CD14-positive monocyte (primary cell): ENCODE measurements around the gene LRRC73. TPM values are rescaled to one million over a fixed set of nuclear protein-coding genes. Genes with fewer than 3 reads are reported as not detected.

ENCODE experiments used
- DNase-seq, 3 donors: peaks; one replicate each; pipeline ENCODE4 v3.0.0-alpha.2; 2011 to 2022
- H2AFZ ChIP-seq: 2 replicates; pipeline ENCODE4 v1.6.0; 2012; ENCODE audit warnings: mild to moderate bottlenecking, low read depth, low read length, inconsistent platforms; ENCODE audit not compliant: insufficient read depth, poor library complexity, severe bottlenecking
- H3K27ac ChIP-seq, 2 donors: 1 replicate in 1 of 2; 2 replicates in 1 of 2; pipeline ENCODE4 v1.5.1; 2012 to 2013; ENCODE audit warnings: low read length in 2 of 2, control low read depth in 1 of 2, inconsistent platforms in 1 of 2, low read depth in 1 of 2, mild to moderate bottlenecking in 1 of 2
- H3K27me3 ChIP-seq, 2 donors: one replicate each; pipeline versions ENCODE4 v1.6.0 to v1.6.1; 2011 to 2013; ENCODE audit warnings: low read length in 2 of 2; ENCODE audit not compliant: control insufficient read depth in 2 of 2, insufficient read depth in 2 of 2
- H3K36me3 ChIP-seq, 2 donors: replicated peaks in 1 of 2; 1 replicate in 1 of 2; 2 replicates in 1 of 2; pipeline versions ENCODE4 v1.5.1 to v1.6.1; 2012 to 2013; ENCODE audit warnings: low read length in 2 of 2, control low read depth in 1 of 2, inconsistent platforms in 1 of 2, mild to moderate bottlenecking in 1 of 2; ENCODE audit not compliant: insufficient read depth in 2 of 2, control insufficient read depth in 1 of 2
- H3K4me1 ChIP-seq, 2 donors: 1 replicate in 1 of 2; 2 replicates in 1 of 2; pipeline versions ENCODE4 v1.5.1 to v1.6.1; 2012 to 2013; ENCODE audit warnings: low read length in 2 of 2, control low read depth in 1 of 2, inconsistent platforms in 1 of 2, mild to moderate bottlenecking in 1 of 2, moderate library complexity in 1 of 2; ENCODE audit not compliant: insufficient read depth in 2 of 2, control insufficient read depth in 1 of 2
- H3K4me2 ChIP-seq: replicated peaks from 2 replicates; pipeline ENCODE3; 2012; ENCODE audit warnings: low read length, moderate library complexity, mild to moderate bottlenecking; ENCODE audit not compliant: poor library complexity, severe bottlenecking; ENCODE audit errors: extremely low read depth
- H3K4me3 ChIP-seq, 3 experiments: fragments of 200-600 bp in 1 of 3; sonication (generic) in 1 of 3; replicated peaks in 1 of 3; 1 replicate in 2 of 3; 2 replicates in 1 of 3; pipeline ENCODE4 v1.5.1; 2011 to 2013; ENCODE audit warnings: low read length in 3 of 3, mild to moderate bottlenecking in 3 of 3, control low read depth in 2 of 3, low read depth in 2 of 3, inconsistent platforms in 1 of 3, moderate library complexity in 1 of 3
- H3K79me2 ChIP-seq: 2 replicates; pipeline ENCODE4 v1.6.0; 2012; ENCODE audit warnings: mild to moderate bottlenecking, control low read depth, inconsistent platforms, low read length, moderate library complexity; ENCODE audit not compliant: insufficient read depth
- H3K9ac ChIP-seq: 2 replicates; pipeline ENCODE4 v1.6.0; 2017; ENCODE audit warnings: low read length, mild to moderate bottlenecking; ENCODE audit not compliant: insufficient read depth, poor library complexity, severe bottlenecking
- H3K9me3 ChIP-seq, 2 donors: replicated peaks in 1 of 2; 1 replicate in 1 of 2; 2 replicates in 1 of 2; pipeline versions ENCODE4 v1.5.1 to v1.6.1; 2012 to 2013; ENCODE audit warnings: low read length in 2 of 2, control low read depth in 1 of 2; ENCODE audit not compliant: control insufficient read depth in 1 of 2, insufficient read depth in 1 of 2
- H4K20me1 ChIP-seq: 2 replicates; pipeline ENCODE4 v1.6.0; 2012; ENCODE audit warnings: mild to moderate bottlenecking, low read length, control low read depth, moderate library complexity; ENCODE audit not compliant: insufficient read depth
- H3K27ac Mint-ChIP-seq, 7 donors: one replicate each; pipeline ENCODE4 v1.8.0; 2020; ENCODE audit warnings: mild to moderate bottlenecking in 7 of 7, mixed read lengths in 7 of 7, moderate library complexity in 6 of 7, inconsistent platforms in 2 of 7
- H3K27me3 Mint-ChIP-seq, 3 donors: one replicate each; pipeline ENCODE4 v1.8.0; 2021 to 2022; ENCODE audit warnings: low read depth in 3 of 3, mild to moderate bottlenecking in 3 of 3, mixed read lengths in 3 of 3, moderate library complexity in 3 of 3, inconsistent platforms in 1 of 3
- H3K36me3 Mint-ChIP-seq, 2 donors: one replicate each; pipeline ENCODE4 v1.8.0; 2020; ENCODE audit warnings: mixed read lengths in 2 of 2, inconsistent platforms in 1 of 2, mild to moderate bottlenecking in 1 of 2
- H3K4me1 Mint-ChIP-seq: one replicate; pipeline ENCODE4 v1.8.0; 2020; ENCODE audit warnings: mild to moderate bottlenecking, mixed read lengths
- H3K4me3 Mint-ChIP-seq, 2 donors: one replicate each; pipeline ENCODE4 v1.8.0; 2020; ENCODE audit warnings: mild to moderate bottlenecking in 2 of 2, mixed read lengths in 2 of 2, moderate library complexity in 1 of 2
- H3K9me3 Mint-ChIP-seq, 7 donors: one replicate each; pipeline ENCODE4 v1.8.0; 2020 to 2022; ENCODE audit warnings: mixed read lengths in 7 of 7, mild to moderate bottlenecking in 6 of 7, moderate library complexity in 6 of 7, inconsistent platforms in 2 of 7
- CTCF ChIP-seq: fragments of 200-600 bp; IDR thresholded peaks from one replicate; pipeline ENCODE4 v1.8.0; 2022; ENCODE audit warnings: antibody characterized with exemption, mild to moderate bottlenecking
- WGBS: methylation state at CpG from one replicate; pipeline ENCODE4 v1.1.5; 2013; ENCODE audit warnings: missing lambda C conversion rate; ENCODE audit not compliant: insufficient coverage; 5-methylcytosine and 5-hydroxymethylcytosine counted together
- intact Hi-C, 2 donors: fragments of 100-400 bp; cut with micrococcal nuclease; formaldehyde crosslinking; loops; one replicate each; pipeline versions ENCODE4 v1.15.0 to v1.15.1; 2023
- polyA plus RNA-seq, 3 donors: library from polyadenylated mRNA; depleted of rRNA in 1 of 3; unstranded in 2 of 3; stranded (reverse) in 1 of 3; fragments of 300-500 nt in 2 of 3; fragments of >200 nt in 1 of 3; fragmentation: Illumina TruSeq in 2 of 3; gene quantifications; 1 replicate in 2 of 3; 2 replicates in 1 of 3; pipeline ENCODE4 v1.2.3, GENCODE V29; 2012 to 2021

LRRC73 gene
- polyA plus RNA-seq, 3 donors: not detected

GRCh38 chr6:43475516-43475915 is 34.6 kb downstream of the LRRC73 start:
- H3K4me2 ChIP-seq: no peak overlapping the region
- peaks cover 4 to 6% (median 5%) of the 10 kb centered on the region in 3 donors for H3K27me3 Mint-ChIP-seq
- no peak overlapping the region for H3K9ac ChIP-seq
- peaks cover 0 to 2% of the 10 kb centered on the region in 2 donors for H3K36me3 Mint-ChIP-seq
- peaks cover 14 to 18% of the 10 kb centered on the region in 2 donors for H3K4me1 ChIP-seq
- H3K4me3 Mint-ChIP-seq: no peak overlapping the region
- peaks cover 18% of the 10 kb centered on the region for H3K4me1 Mint-ChIP-seq
- H3K36me3 ChIP-seq: no peaks in the 10 kb centered on the region
- H3K27ac ChIP-seq: no peak overlapping the region
- no peaks in the 10 kb centered on the region for H3K9me3 ChIP-seq
- H3K79me2 ChIP-seq: peaks cover 31% of the 10 kb centered on the region
- 83% methylated on average over 3 of the region's 6 CpGs for WGBS
- H3K27ac Mint-ChIP-seq: peak overlapping the region in 2 of 7 donors; percentile 42 to 82
- intact Hi-C loops: no loop called here
- TF ChIP-seq CTCF: no peak
- H3K4me3 ChIP-seq: no peak overlapping the region
- peaks cover 0 to 1% (median 0%) of the 10 kb centered on the region in 7 donors for H3K9me3 Mint-ChIP-seq
- H3K27me3 ChIP-seq: no peaks in the 10 kb centered on the region
- DNase-seq: no peak
- H2AFZ ChIP-seq: no peak overlapping the region
- no peaks in the 10 kb centered on the region for H4K20me1 ChIP-seq

GRCh38 chr6:43472515-43472914 is 37.6 kb downstream of the LRRC73 start:
- Histone ChIP-seq H3K4me2 (no peak overlapping the region), H2AFZ (no peak overlapping the region), H3K9ac (no peak overlapping the region), H3K4me1 (peaks cover 5 to 7% of the 10 kb centered on the region in 2 donors), H3K79me2 (peaks cover 1% of the 10 kb centered on the region), H3K36me3 (no peaks in the 10 kb centered on the region), H4K20me1 (no peaks in the 10 kb centered on the region), H3K9me3 (no peaks in the 10 kb centered on the region), H3K27me3 (no peaks in the 10 kb centered on the region), H3K27ac (no peak overlapping the region), H3K4me3 (no peak overlapping the region)
- no peak overlapping the region for H3K27ac Mint-ChIP-seq
- peaks cover 0 to 1% (median 0%) of the 10 kb centered on the region in 7 donors for H3K9me3 Mint-ChIP-seq
- no CpG with 5 or more reads among the region's 4 CpGs for WGBS
- DNase-seq: no peak
- H3K4me1 Mint-ChIP-seq: peaks cover 7% of the 10 kb centered on the region
- TF ChIP-seq CTCF: no peak
- peaks cover 4 to 14% (median 9%) of the 10 kb centered on the region in 3 donors for H3K27me3 Mint-ChIP-seq
- H3K36me3 Mint-ChIP-seq: no peaks in the 10 kb centered on the region
- H3K4me3 Mint-ChIP-seq: no peak overlapping the region
- intact Hi-C loops: no loop called here
